Right atrium auricular region (tissue), 2 donors: ENCODE data around the gene CD72. TPM values are rescaled to one million over a fixed set of nuclear protein-coding genes. Genes with fewer than 3 reads are reported as not detected.

Experiments
- DNase-seq: peaks from one replicate; pipeline ENCODE4 v3.0.0-alpha.2; 2019; ENCODE audit warnings: low spot score
- H3K27ac ChIP-seq, 2 donors: fragments of 200-600 bp; sonication (generic); 1 replicate in 1 of 2; 2 replicates in 1 of 2; pipeline ENCODE4 v1.5.1; 2016 to 2019
- H3K27me3 ChIP-seq, 2 donors: fragments of 200-600 bp; sonication (generic); one replicate each; pipeline versions ENCODE4 v1.5.1 to v1.6.0; 2017 to 2019
- H3K36me3 ChIP-seq: fragments of 200-600 bp; sonication (generic); one replicate; pipeline ENCODE4 v1.5.1; 2016
- H3K4me1 ChIP-seq, 2 donors: fragments of 200-600 bp; sonication (generic); one replicate each; pipeline versions ENCODE4 v1.5.1 to v1.6.0; 2017 to 2019
- H3K4me3 ChIP-seq, 2 donors: fragments of 200-600 bp; sonication (generic); 1 replicate in 1 of 2; 2 replicates in 1 of 2; pipeline ENCODE4 v1.5.1; 2017 to 2019; ENCODE audit warnings: mild to moderate bottlenecking in 1 of 2, moderate library complexity in 1 of 2
- H3K9me3 ChIP-seq, 2 donors: fragments of 200-600 bp; sonication (generic); one replicate each; pipeline ENCODE4 v1.5.1; 2019
- microRNA-seq, 2 donors: library from miRNA; unstranded; fragments of <30 nt; microRNA quantifications; one replicate each; pipeline ENCODE4, GENCODE V29; 2016 to 2017; ENCODE audit warnings: borderline number of aligned reads in 2 of 2, borderline replicate concordance in 1 of 2
- total RNA-seq, 2 donors: library from RNA; depleted of rRNA; stranded (reverse); fragments of >200 nt; gene quantifications; one replicate each; pipeline ENCODE4 v1.1.0, GENCODE V29; 2016
- TF ChIP-seq, protein P1 (sequence below), 2 donors: fragments of 200-600 bp; sonication (generic); IDR thresholded peaks; one replicate each; pipeline ENCODE4 v1.5.1; 2019; ENCODE audit warnings: antibody characterized with exemption in 2 of 2

Gene CD72
- total RNA-seq, 2 donors from 2014 or later, result 0.79 to 1.3 TPM

DNA sequence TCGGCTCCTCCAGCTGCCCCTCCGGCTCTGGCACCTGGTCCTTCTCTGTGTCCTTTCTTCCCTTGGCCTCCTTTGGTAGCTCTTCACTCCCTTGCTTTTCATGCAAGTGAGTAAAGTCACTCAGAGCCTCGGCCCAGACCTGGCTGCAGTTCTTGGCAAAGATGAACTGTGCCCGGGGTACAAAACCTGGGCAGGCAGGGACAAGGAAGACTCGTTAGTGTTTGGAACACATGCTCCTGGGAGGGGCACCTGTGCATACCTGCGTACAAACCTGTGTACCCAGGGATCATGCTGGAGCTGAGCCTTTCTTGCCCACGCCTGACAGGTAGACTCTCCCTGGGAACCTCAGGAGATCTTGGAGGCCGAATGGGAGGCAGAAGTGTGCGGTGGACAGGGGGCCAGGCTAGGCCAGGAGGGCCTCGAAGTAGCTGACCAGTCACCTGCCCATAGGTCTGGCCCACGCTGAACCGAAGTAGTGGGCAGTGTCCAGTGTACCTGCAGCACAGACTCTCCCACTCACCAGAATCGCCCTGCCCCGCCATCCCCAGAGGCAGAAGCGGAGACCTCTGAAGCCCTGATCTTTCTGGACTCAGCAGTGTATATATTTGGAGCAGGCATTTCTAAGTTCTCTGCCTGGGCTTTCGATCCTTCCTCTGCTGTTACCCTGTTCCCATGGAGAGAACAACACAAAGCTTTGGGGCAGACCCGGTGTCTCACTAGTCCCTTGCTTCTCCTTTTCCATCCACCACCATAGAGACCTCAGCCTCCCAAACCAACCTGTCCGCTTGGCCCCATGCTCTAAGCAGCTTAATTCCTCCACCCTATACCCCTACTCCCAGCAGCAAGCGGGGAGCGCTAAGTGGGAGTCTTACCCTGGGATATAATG is 55.1 kb downstream of the CD72 start:
- Histone ChIP-seq H3K4me3 (peak overlapping the region in 1 of 2 donors; percentile 24), H3K9me3 (no peaks in the 10 kb centered on the region), H3K4me1 (peaks cover 0 to 31% of the 10 kb centered on the region in 2 donors), H3K36me3 (peaks cover 44% of the 10 kb centered on the region), H3K27me3 (no peaks in the 10 kb centered on the region), H3K27ac (peak overlapping the region; percentile 65 to 66)
- TF ChIP-seq, protein P1, sequence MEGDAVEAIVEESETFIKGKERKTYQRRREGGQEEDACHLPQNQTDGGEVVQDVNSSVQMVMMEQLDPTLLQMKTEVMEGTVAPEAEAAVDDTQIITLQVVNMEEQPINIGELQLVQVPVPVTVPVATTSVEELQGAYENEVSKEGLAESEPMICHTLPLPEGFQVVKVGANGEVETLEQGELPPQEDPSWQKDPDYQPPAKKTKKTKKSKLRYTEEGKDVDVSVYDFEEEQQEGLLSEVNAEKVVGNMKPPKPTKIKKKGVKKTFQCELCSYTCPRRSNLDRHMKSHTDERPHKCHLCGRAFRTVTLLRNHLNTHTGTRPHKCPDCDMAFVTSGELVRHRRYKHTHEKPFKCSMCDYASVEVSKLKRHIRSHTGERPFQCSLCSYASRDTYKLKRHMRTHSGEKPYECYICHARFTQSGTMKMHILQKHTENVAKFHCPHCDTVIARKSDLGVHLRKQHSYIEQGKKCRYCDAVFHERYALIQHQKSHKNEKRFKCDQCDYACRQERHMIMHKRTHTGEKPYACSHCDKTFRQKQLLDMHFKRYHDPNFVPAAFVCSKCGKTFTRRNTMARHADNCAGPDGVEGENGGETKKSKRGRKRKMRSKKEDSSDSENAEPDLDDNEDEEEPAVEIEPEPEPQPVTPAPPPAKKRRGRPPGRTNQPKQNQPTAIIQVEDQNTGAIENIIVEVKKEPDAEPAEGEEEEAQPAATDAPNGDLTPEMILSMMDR (IDR thresholded peaks at IDR 0.05), result no peak
- DNase-seq, result no peak

DNA sequence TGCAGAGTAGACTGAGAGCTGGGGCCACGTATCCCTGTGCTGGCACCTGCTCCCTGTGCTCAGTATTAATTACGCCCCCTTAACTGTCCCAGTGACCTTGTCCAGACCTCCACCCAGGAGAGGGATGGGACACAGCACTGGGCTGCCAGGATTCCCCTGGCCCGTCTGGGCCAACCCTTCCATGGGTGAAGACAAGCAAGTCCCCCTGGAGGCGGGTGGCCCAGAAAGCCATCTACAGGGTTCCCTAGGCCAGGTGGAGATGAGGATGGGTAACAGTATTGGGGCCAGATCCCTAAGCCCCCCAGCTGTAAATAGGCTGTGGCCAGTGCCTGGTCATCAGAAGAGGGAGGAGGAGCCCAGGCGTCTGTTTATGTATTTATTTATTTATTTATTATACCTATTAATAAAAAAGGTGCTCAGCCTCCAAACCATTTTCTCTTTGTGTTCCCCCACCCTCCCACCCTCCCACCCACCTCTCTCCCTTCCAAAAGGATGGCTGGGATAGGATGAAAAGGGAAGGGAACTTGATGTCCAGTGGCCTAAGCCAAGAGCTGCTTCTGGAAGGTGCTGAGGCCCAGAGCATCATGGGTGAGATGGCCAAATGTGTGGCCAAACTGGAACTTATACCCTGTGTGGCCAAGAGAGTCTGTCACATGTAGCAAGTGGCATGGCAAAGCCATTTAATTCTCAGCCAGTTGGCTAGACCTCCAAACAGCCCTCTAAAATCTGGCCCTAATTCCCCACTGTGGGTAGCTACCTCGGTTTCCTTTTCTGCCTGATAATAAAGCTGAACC is 56.5 kb downstream of the CD72 start:
- H3K36me3 ChIP-seq, result peaks cover 58% of the 10 kb centered on the region
- no peaks in the 10 kb centered on the region for H3K27me3 ChIP-seq
- TF ChIP-seq, protein P1 (IDR thresholded peaks at IDR 0.05), result no peak
- H3K4me1 ChIP-seq, result peaks cover 0 to 31% of the 10 kb centered on the region in 2 donors
- H3K4me3 ChIP-seq, result no peak overlapping the region
- no peak for DNase-seq
- no peaks in the 10 kb centered on the region for H3K9me3 ChIP-seq
- no peak overlapping the region for H3K27ac ChIP-seq

DNA sequence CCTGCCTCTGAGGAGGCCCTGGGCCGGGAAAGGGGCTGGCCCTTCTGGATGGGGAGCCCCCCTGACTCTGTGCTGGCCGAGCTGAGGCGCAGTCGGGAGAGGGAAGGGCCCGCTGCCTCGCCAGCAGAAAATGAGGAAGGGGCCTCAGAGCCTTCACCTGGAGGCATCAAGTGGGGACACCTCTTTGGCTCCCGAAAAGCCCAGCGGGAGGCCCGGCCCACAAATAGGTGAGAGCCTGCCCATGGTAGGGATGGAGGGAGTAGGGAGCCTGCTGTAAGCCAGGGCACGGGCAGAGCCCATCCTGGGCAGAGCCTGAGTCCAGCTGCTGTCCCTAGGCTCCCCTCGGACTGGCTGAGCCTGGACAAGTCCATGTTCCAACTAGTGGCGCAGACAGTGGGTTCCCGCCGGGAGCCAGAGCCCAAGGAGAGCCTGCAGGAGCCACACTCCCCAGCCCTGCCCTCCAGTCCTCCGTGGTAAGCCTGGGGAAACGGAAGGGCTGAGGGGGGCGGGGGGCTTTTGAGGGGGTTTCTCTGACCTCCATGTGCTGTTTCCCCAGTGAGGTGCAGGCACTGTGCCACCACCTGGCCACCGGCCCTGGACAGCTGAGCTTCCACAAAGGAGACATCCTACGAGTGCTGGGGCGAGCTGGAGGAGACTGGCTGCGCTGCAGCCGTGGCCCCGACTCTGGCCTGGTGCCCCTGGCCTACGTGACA is 57.4 kb downstream of the CD72 start:
- no peak overlapping the region for H3K4me3 ChIP-seq
- H3K4me1 ChIP-seq, result peaks cover 0 to 31% of the 10 kb centered on the region in 2 donors
- H3K9me3 ChIP-seq, result no peaks in the 10 kb centered on the region
- peaks cover 67% of the 10 kb centered on the region for H3K36me3 ChIP-seq
- TF ChIP-seq, protein P1 (IDR thresholded peaks at IDR 0.05), result no peak
- H3K27me3 ChIP-seq, result no peaks in the 10 kb centered on the region
- no peak overlapping the region for H3K27ac ChIP-seq
- no peak for DNase-seq

Small RNAs within 50 kb of the gene (microRNA-seq; reads per million reads assigned to microRNA genes)
- gene MIR4667, result 0.71 to 1.4 reads per million in 2 donors

Other genes with a start within 250 kb of the CD72 start
- gene RUSC2, start 128.3 kb downstream of the CD72 start, total RNA-seq, result 10 to 100 TPM; 33.0 to 49.1 TPM
- gene TESK1, start 13.2 kb downstream of the CD72 start, total RNA-seq, result 10 to 100 TPM; 16.5 to 28.0 TPM
- gene SIT1, start 32.5 kb upstream of the CD72 start, total RNA-seq, result under 1 TPM in 1 of 2 donors, not detected in 1; 0.55 TPM
- gene RMRP, start 39.6 kb upstream of the CD72 start, total RNA-seq, result 100 to 1,000 TPM in 1 of 2 donors, not detected in 1; 431 TPM
- 10 to 100 TPM; 38.5 to 64.3 TPM for gene CCDC107, start 39.9 kb upstream of the CD72 start, total RNA-seq
- gene ARHGEF39, start 46.8 kb upstream of the CD72 start, total RNA-seq, result under 1 TPM in 1 of 2 donors, not detected in 1; 0.44 TPM
- 1 to 10 TPM; 5.5 to 5.9 TPM for gene CA9, start 55.5 kb upstream of the CD72 start, total RNA-seq
- 100 to 1,000 TPM; 599 to 915 TPM for gene TPM2, start 71.5 kb upstream of the CD72 start, total RNA-seq
- gene TLN1, start 113.8 kb upstream of the CD72 start, total RNA-seq, result 100 to 1,000 TPM; 273 to 370 TPM
- gene CREB3, start 114.3 kb upstream of the CD72 start, total RNA-seq, result 10 to 100 TPM; 34.6 to 48.5 TPM
- 10 to 100 TPM; 64.1 to 76.3 TPM for gene GBA2, start 130.8 kb upstream of the CD72 start, total RNA-seq
- gene RGP1, start 130.9 kb upstream of the CD72 start, total RNA-seq, result 10 to 100 TPM; 21.3 to 25.7 TPM
- gene MSMP, start 135.9 kb upstream of the CD72 start, total RNA-seq, result not detected
- 10 to 100 TPM; 17.7 to 27.2 TPM for gene NPR2, start 173.2 kb upstream of the CD72 start, total RNA-seq
- 1 to 10 TPM; 1.6 to 4.1 TPM for gene SPAG8, start 193.8 kb upstream of the CD72 start, total RNA-seq
- 10 to 100 TPM; 31.3 to 35.0 TPM for gene HINT2, start 196.6 kb upstream of the CD72 start, total RNA-seq
- gene FAM221B, start 210.3 kb upstream of the CD72 start, total RNA-seq, result not detected
- 10 to 100 TPM; 10.3 TPM for gene TMEM8B, start 210.8 kb upstream of the CD72 start, total RNA-seq